Measurements from ENCODE around the gene PHLDA2. TPM values are rescaled to one million over a fixed set of nuclear protein-coding genes. Genes with fewer than 3 reads are reported as not detected.
A peak's percentile ranks its signal among the peaks of the same experiment; 100 is the strongest.

The PHLDA2 gene
- polyA plus RNA-seq, 2 of the 4 experiments (the other 2 are of a cell fraction): 7.0 to 49.6 TPM

- Histone ChIP-seq H3K4me3 (peak overlapping the region; percentile 67), H3K9me3 (no peaks in the 10 kb centered on the region), H3K27ac (peak overlapping the region; percentile 92 to 94), H3K4me1 (peaks cover 34% of the 10 kb centered on the region), H3K4me2 (peak overlapping the region; percentile 93)
- no peak for FAIRE-seq
- ChIA-PET POLR2A (interaction anchor here (0.7 to 4.8 kb wide), 12 partner anchors 10 to 395 kb away, joined by 3 to 74 read pairs (median 13); partner anchors contain the start of gene NAP1L4), CTCF (interaction anchor here (1.0 to 6.9 kb wide), 13 partner anchors 9 to 396 kb away, joined by 3 to 60 read pairs (median 9); a partner anchor contains a TSS)
- 27% methylated on average over 23 of the region's 25 CpGs for WGBS (ENCODE audit: missing lambda C conversion rate)
- DNase-seq (ENCODE audit: low read depth in 1 of 2, low spot score in 1 of 2): peak; percentile 44 to 51
- ATAC-seq: peak in 1 of 2 experiments; percentile 2; a peak in 2 of 6 replicates
- TF ChIP-seq EP300 (IDR thresholded peaks at IDR 0.05) (no peak), RFX5 (IDR thresholded peaks at IDR 0.05) (no peak), MAX (IDR thresholded peaks at IDR 0.05) (no peak), SREBF2 (IDR thresholded peaks at IDR 0.05) (no peak), TP53 (CRISPR knock-in tag; IDR thresholded peaks at IDR 0.05) (no peak), E2F6 (IDR thresholded peaks at IDR 0.05; ENCODE audit: borderline replicate concordance, low read depth) (no peak), HOXB5 (CRISPR knock-in tag; IDR thresholded peaks at IDR 0.05) (no peak)
Observed at GRCh38 chr11:2927851-2928604, 1.2 kb downstream of the PHLDA2 start.

GRCh38 chr11:2927121-2927800, 2.0 kb downstream of the PHLDA2 start:
- peak overlapping the region; percentile 67 for H3K4me3 ChIP-seq
- H3K4me1 ChIP-seq: peaks cover 26% of the 10 kb centered on the region
- peak overlapping the region; percentile 93 for H3K4me2 ChIP-seq
- H3K9me3 ChIP-seq: no peaks in the 10 kb centered on the region
- DNase-seq (ENCODE audit: low read depth in 1 of 2, low spot score in 1 of 2) (no peak), ATAC-seq (no peak), FAIRE-seq (no peak)
- H3K27ac ChIP-seq: peak overlapping the region in 1 of 2 experiments; percentile 94; a peak in 1 of 6 replicates
- TF ChIP-seq MAZ (IDR thresholded peaks at IDR 0.05; ENCODE audit: borderline replicate concordance, low read depth, low read length): no peak
- TF ChIP-seq NFE2L2 (conservative IDR thresholded peaks at IDR 0.05; ENCODE audit: low read length): no peak
- TF ChIP-seq RCOR1 (IDR thresholded peaks at IDR 0.05; ENCODE audit: low read depth, low read length): no peak
- TF ChIP-seq PHF8 (IDR thresholded peaks at IDR 0.05; ENCODE audit: borderline replicate concordance, low read depth): no peak
- TF ChIP-seq POLR2A (IDR thresholded peaks at IDR 0.05; ENCODE audit: low read length): no peak
- TF ChIP-seq NR3C1 (IDR thresholded peaks at IDR 0.05): no peak
- TF ChIP-seq BCL3 (IDR thresholded peaks at IDR 0.05): no peak
- TF ChIP-seq ZNF302 (CRISPR knock-in tag; IDR thresholded peaks at IDR 0.05): no peak
- TF ChIP-seq HES2 (IDR thresholded peaks at IDR 0.05): no peak
- TF ChIP-seq CBX2 (IDR thresholded peaks at IDR 0.05; ENCODE audit: borderline replicate concordance, low read depth): no peak
- no peak for TF ChIP-seq EP300 (IDR thresholded peaks at IDR 0.05)
- TF ChIP-seq EHMT2 (IDR thresholded peaks at IDR 0.05; ENCODE audit: low read depth): no peak
- no peak for TF ChIP-seq E2F6 (IDR thresholded peaks at IDR 0.05; ENCODE audit: borderline replicate concordance, low read depth)
- TF ChIP-seq RNF2 (IDR thresholded peaks at IDR 0.05; ENCODE audit: borderline replicate concordance, low read depth): no peak
- 90% methylated on average over 12 of the region's 12 CpGs for WGBS (ENCODE audit: missing lambda C conversion rate)
- ChIA-PET CTCF (interaction anchor here (0.7 to 6.9 kb wide), 10 partner anchors 10 to 395 kb away, joined by 3 to 60 read pairs (median 3); a partner anchor contains a TSS), POLR2A (interaction anchor here (4.8 kb wide), 1 partner anchor 34 kb away, joined by 41 read pairs; no protein-coding TSS in a partner anchor)

Data from A549 (cell line).